Prostate gland (tissue), 2 donors: ENCODE measurements around the gene TCF4. TPM values are rescaled to one million over a fixed set of nuclear protein-coding genes. Genes with fewer than 3 reads are reported as not detected.

Source experiments
- DNase-seq: peaks from one replicate; pipeline ENCODE4 v3.0.0-alpha.2; 2019; ENCODE audit warnings: low spot score
- H3K27ac ChIP-seq, 2 donors: fragments of 200-600 bp; sonication (generic); 2 replicates each; pipeline ENCODE4 v1.5.1; 2017 to 2019
- H3K27me3 ChIP-seq: fragments of 200-600 bp; sonication (generic); replicated peaks from 2 replicates; pipeline ENCODE4 v1.5.1; 2019; ENCODE audit not compliant: insufficient read depth
- H3K36me3 ChIP-seq, 2 donors: fragments of 200-600 bp; sonication (generic); 1 replicate in 1 of 2; 2 replicates in 1 of 2; pipeline versions ENCODE4 v1.5.1 to v1.8.1; 2017 to 2019
- H3K4me1 ChIP-seq: fragments of 200-600 bp; sonication (generic); replicated peaks from 2 replicates; pipeline ENCODE4 v1.5.1; 2019
- H3K4me3 ChIP-seq, 2 donors: fragments of 200-600 bp; sonication (generic); 2 replicates each; pipeline ENCODE4 v1.5.1; 2017 to 2019
- H3K9me3 ChIP-seq: fragments of 200-600 bp; sonication (generic); 2 replicates; pipeline ENCODE4 v1.5.1; 2017
- POLR2A ChIP-seq: fragments of 450-650 bp; IDR thresholded peaks from one replicate; pipeline ENCODE4 v1.6.1; 2016; ENCODE audit warnings: antibody characterized with exemption, mild to moderate bottlenecking
- POLR2AphosphoS5 ChIP-seq: sonication (generic); formaldehyde crosslinking; IDR thresholded peaks from one replicate; pipeline ENCODE4 v1.6.1; 2017; ENCODE audit warnings: antibody characterized with exemption
- WGBS: methylation state at CpG from one replicate; pipeline ENCODE4 v1.1.5; 2018; 5-methylcytosine and 5-hydroxymethylcytosine counted together
- intact Hi-C: fragments of 100-400 bp; cut with DNase I; formaldehyde crosslinking; loops from one replicate; pipeline ENCODE4 v1.14.2; 2022
- total RNA-seq, 2 donors: library from RNA; depleted of rRNA; stranded (reverse); fragments of >200 nt; gene quantifications; one replicate each; pipeline ENCODE4 v1.1.0, GENCODE V29; 2016
- TF ChIP-seq, protein P1 (sequence below), 4 experiments: fragments of 200-600 bp in 2 of 4; fragments of 450-650 bp in 2 of 4; sonication (generic) in 2 of 4; IDR thresholded peaks; 1 replicate in 3 of 4; 2 replicates in 1 of 4; pipeline ENCODE4 v1.5.1; 2016 to 2019; ENCODE audit warnings: antibody characterized with exemption in 4 of 4, mild to moderate bottlenecking in 2 of 4, moderate library complexity in 2 of 4

The TCF4 gene
- total RNA-seq, 2 donors from 2014 or later = 29.8 to 87.2 TPM

- Histone ChIP-seq H3K9me3 (no peaks in the 10 kb centered on the region), H3K27me3 (no peaks in the 10 kb centered on the region), H3K36me3 (no peaks in the 10 kb centered on the region), H3K4me1 (no peaks in the 10 kb centered on the region), H3K27ac (no peak overlapping the region), H3K4me3 (no peak overlapping the region)
- peak; percentile 80 for DNase-seq
- intact Hi-C loops = loop anchor here (2.0 to 10.0 kb wide), 4 partner anchors 180 to 1340 kb away; partner anchors contain the start of gene TCF4
- TF ChIP-seq POLR2A (no peak), POLR2AphosphoS5 (peak; percentile 35)
- TF ChIP-seq, protein P1, sequence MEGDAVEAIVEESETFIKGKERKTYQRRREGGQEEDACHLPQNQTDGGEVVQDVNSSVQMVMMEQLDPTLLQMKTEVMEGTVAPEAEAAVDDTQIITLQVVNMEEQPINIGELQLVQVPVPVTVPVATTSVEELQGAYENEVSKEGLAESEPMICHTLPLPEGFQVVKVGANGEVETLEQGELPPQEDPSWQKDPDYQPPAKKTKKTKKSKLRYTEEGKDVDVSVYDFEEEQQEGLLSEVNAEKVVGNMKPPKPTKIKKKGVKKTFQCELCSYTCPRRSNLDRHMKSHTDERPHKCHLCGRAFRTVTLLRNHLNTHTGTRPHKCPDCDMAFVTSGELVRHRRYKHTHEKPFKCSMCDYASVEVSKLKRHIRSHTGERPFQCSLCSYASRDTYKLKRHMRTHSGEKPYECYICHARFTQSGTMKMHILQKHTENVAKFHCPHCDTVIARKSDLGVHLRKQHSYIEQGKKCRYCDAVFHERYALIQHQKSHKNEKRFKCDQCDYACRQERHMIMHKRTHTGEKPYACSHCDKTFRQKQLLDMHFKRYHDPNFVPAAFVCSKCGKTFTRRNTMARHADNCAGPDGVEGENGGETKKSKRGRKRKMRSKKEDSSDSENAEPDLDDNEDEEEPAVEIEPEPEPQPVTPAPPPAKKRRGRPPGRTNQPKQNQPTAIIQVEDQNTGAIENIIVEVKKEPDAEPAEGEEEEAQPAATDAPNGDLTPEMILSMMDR (IDR thresholded peaks at IDR 0.05) = peak; percentile 23 to 77 (median 70)
- 33% methylated on average over 21 of the region's 21 CpGs for WGBS
Measured at GRCh38 chr18:55234366-55235093, 353.5 kb downstream of the TCF4 start.

DNA sequence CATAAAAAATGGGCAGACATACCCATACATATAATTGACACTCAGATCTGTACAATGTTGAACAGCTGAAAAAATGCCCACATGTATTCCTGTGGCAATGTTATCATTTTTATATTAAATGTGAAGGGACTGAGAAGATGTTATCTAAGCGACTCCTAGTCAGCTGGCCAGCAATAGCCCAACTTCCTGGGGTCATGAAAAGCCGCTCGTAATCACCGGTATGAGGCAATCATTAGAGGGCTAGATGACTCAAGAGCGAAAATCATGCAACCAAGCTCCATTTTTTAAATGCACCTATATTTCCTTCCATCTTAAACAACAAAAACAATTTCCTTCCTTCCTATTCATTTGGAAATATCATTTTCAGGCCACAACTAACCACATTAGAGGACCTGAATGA lies 354.1 kb downstream of the TCF4 start:
- no peak overlapping the region for H3K4me3 ChIP-seq
- WGBS = 90% methylated on average over 5 of the region's 5 CpGs
- no peaks in the 10 kb centered on the region for H3K36me3 ChIP-seq
- intact Hi-C loops = loop anchor here (2.0 to 10.0 kb wide), 4 partner anchors 181 to 1341 kb away; partner anchors contain the start of gene TCF4
- no peak overlapping the region for H3K27ac ChIP-seq
- no peaks in the 10 kb centered on the region for H3K9me3 ChIP-seq
- no peaks in the 10 kb centered on the region for H3K4me1 ChIP-seq
- DNase-seq = no peak
- H3K27me3 ChIP-seq = no peaks in the 10 kb centered on the region
- TF ChIP-seq, protein P1 (IDR thresholded peaks at IDR 0.05) = no peak
- TF ChIP-seq POLR2A (no peak), POLR2AphosphoS5 (no peak)

GRCh38 chr18:55232506-55232905 lies 355.5 kb downstream of the TCF4 start:
- Histone ChIP-seq H3K9me3 (no peaks in the 10 kb centered on the region), H3K4me1 (no peaks in the 10 kb centered on the region), H3K27me3 (no peaks in the 10 kb centered on the region), H3K36me3 (no peaks in the 10 kb centered on the region), H3K27ac (no peak overlapping the region), H3K4me3 (no peak overlapping the region)
- TF ChIP-seq POLR2AphosphoS5 = no peak
- TF ChIP-seq POLR2A = no peak
- TF ChIP-seq, protein P1 (IDR thresholded peaks at IDR 0.05) = no peak
- WGBS = 94% methylated on average over 6 of the region's 6 CpGs
- intact Hi-C loops = loop anchor here (5.0 to 10.0 kb wide), 3 partner anchors 182 to 550 kb away; partner anchors contain the start of gene TCF4
- DNase-seq = no peak

- Histone ChIP-seq H3K36me3 (no peaks in the 10 kb centered on the region), H3K27ac (no peak overlapping the region), H3K9me3 (no peaks in the 10 kb centered on the region), H3K4me1 (no peaks in the 10 kb centered on the region), H3K27me3 (no peaks in the 10 kb centered on the region), H3K4me3 (no peak overlapping the region)
- TF ChIP-seq POLR2A (no peak), POLR2AphosphoS5 (no peak)
- TF ChIP-seq, protein P1 (IDR thresholded peaks at IDR 0.05) = no peak
- intact Hi-C loops = loop anchor here (5.0 to 10.0 kb wide), 3 partner anchors 185 to 553 kb away; partner anchors contain the start of gene TCF4
- no peak for DNase-seq
- WGBS = 90% methylated on average over 4 of the region's 4 CpGs
Measured at GRCh38 chr18:55229682-55230081, 358.3 kb downstream of the TCF4 start.

GRCh38 chr18:55228707-55229106 lies 359.3 kb downstream of the TCF4 start:
- TF ChIP-seq POLR2AphosphoS5 = no peak
- TF ChIP-seq, protein P1 (IDR thresholded peaks at IDR 0.05) = no peak
- no peak for TF ChIP-seq POLR2A
- 91% methylated on average over 15 of the region's 15 CpGs for WGBS
- no peaks in the 10 kb centered on the region for H3K36me3 ChIP-seq
- no peak overlapping the region for H3K27ac ChIP-seq
- intact Hi-C loops = no loop called here
- DNase-seq = no peak
- no peaks in the 10 kb centered on the region for H3K4me1 ChIP-seq
- H3K27me3 ChIP-seq = no peaks in the 10 kb centered on the region
- no peaks in the 10 kb centered on the region for H3K9me3 ChIP-seq
- H3K4me3 ChIP-seq = no peak overlapping the region
